ENCODE measurements around the gene ICOSLG.
"Not testable (repeated sequence)": the region's sequence is repeated elsewhere in the genome, so short reads cannot be mapped to it uniquely, and the experiment has no call there.

The ICOSLG gene

GRCh38 chr21:44225605-44226004, 15.1 kb downstream of the ICOSLG start:
- DNase-seq (ENCODE audit: low read depth): not testable (repeated sequence)

DNA sequence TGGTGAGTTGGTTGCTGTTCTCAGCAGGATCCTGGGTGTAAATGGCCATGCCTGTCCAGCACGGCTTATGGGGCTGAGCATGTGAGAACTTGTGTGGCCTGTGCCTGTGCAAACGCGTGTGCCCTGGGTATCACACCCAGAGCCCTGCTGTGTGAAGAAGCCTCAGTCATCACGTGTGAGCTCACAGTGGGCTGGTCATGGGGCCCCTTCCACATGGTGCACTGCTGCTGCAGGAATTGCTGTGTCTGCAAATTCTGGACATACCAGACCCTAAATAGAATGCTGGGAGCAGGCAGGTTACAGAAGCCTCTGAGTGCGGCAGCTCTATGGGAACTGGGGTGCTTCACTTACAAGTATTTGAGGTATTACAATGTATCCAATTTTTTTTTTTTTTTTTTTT, 17.4 kb downstream of the ICOSLG start:
- DNase-seq (ENCODE audit: low read depth): not testable (repeated sequence)

DNA sequence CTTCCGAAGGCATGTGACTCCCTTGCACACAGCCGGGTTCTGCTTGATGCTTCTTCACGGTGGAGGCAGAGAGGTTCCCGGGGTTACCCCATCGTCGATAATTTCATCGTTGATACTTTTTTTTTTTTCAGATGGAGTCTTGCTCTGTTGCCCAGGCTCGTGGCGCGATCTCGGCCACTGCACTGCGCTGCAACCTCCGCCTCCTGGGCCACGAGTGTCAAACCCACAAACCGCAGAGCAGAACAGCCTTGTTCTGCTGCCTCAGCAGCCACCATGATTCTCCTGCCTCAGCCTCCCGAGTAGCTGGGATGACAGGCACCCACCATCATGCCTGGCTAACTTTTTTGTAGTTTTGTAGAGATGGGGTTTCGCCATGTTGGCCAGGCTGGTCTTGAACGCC, 20.1 kb downstream of the ICOSLG start:
- not testable (repeated sequence) for DNase-seq (ENCODE audit: low read depth)

GRCh38 chr21:44218461-44218860, 22.3 kb downstream of the ICOSLG start:
- DNase-seq (ENCODE audit: low read depth): not testable (repeated sequence)

- not testable (repeated sequence) for DNase-seq (ENCODE audit: low read depth)
Observed at GRCh38 chr21:44211978-44212377, 28.8 kb downstream of the ICOSLG start.

- not testable (repeated sequence) for DNase-seq (ENCODE audit: low read depth)
Observed at GRCh38 chr21:44211574-44211973, 29.2 kb downstream of the ICOSLG start.

DNA sequence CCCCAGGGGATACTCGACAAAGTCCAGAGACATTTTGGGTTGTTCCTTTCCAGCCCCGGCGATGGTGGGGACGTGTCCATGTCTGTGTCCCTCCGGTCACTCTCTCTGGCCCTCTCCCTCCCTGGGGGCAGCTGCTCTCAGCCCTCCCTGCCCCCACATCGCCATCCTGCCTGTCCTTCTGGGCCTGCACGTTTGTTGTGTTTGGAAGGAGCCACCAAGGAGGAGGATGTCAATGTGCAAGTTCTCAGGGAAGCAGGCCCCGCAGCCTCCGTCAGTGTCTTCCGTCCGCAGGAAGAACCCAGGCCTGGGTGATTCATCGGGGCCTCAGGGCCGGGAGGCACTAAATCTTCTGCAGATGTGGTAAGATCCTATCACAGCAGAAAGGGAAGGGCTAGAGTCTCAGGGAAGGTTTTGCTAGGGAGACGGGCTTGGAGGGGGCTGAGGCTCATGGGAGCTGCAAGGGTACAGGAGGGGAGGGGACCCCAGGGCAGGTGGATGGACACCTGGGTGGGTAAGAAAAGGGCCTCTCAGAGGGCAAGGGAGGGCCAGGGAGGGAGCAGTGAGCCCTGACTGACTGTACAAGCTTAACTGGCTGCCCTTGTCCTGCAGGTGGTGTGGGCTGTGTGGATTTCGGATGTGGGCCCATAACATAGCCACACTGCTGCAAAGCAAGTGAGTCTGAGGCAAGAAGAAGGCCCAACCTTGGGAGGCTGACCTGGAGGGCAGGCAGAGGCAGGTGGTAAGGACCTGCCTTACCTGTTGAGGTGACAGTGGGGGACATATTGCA, 32.7 kb downstream of the ICOSLG start:
- DNase-seq (ENCODE audit: low read depth): not testable (repeated sequence)

DNA sequence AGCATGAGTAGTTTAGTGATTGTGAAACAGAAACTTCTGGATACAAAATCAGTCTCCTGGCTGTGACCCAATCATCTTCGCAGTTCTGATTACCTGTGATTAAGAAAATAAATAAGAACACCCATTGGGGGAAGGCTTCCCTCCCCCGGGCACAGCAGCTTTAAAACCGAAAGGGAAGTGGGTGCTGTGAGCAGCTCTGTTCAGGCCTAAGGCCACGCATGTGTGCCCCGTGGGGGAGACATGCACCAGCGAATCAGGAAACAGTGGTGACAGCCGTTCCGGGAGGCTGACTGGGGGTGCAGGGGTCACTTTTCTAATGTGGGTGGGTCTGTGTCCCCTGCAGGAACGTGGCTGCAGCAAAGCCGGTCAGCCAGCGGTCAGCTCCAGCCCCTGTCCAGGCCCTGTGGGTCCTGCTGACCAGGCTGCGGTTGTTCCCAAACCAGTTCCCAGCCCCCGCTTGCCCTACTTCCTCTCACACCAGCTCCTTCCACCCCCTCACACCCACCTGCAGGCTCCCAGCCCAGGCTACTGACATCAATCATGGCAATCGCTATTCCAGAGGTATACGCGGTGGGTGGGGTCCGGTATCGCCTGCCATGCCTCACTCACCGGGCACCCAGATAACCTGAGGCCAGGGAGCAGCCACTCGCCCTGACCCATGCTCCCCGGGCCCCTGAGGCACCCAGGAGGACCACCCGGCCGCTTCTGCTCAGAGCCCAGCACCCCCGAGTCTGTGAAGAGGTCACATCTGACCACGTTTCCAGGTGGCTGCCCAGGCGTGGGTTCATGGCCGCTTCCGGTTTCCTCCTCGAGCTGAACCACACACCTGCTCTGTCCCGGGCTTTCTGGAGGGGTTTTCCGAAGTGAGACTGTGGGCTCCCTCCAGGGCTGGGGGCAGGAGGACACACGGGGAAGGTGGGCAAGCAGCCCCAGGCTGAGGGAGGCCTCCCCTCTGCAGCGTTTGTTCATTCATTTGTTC, 33.8 kb downstream of the ICOSLG start:
- not testable (repeated sequence) for DNase-seq (ENCODE audit: low read depth)

DNA sequence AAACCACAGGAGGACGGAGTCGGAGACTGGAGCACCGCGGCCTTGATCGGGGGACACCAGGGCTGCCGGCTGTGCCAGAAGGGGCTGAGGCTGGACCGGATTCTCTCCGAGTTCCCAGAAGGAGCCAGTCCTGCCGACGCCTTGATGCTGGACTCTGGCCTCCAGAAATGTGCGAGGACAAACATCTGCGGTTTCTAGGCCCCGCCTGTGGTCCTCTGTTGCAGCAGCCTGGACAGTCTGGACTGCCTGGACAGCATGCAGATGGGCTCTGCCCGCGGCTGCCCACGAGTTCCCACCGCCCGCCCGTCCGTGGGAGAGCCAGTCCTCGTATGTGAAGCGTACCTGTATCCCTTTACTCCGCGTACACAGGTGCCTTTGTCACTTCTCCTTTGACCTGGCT, 34.6 kb downstream of the ICOSLG start:
- not testable (repeated sequence) for DNase-seq (ENCODE audit: low read depth)

- DNase-seq (ENCODE audit: low read depth): not testable (repeated sequence)
Observed at GRCh38 chr21:44202590-44203299, 38.0 kb downstream of the ICOSLG start.

DNA sequence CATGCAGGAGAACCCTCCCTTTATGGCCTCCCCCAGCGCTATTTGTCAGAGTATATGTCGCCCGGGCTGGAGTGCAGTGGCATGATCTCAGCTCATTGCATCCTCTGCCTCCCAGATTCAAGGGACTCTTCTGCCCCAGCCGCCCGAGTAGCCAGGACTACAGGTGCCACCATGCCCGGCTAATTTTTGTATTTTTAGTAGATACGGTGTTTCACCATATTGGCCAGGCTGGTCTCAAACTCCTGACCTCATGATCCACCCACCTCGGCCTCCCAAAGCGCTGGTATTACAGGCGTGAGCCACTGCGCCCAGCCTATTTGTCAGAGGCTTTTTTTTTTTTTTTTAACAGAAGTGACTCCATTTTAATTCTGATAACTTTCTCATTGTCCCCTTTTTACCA, 40.7 kb downstream of the ICOSLG start:
- DNase-seq (ENCODE audit: low read depth): not testable (repeated sequence)

DNA sequence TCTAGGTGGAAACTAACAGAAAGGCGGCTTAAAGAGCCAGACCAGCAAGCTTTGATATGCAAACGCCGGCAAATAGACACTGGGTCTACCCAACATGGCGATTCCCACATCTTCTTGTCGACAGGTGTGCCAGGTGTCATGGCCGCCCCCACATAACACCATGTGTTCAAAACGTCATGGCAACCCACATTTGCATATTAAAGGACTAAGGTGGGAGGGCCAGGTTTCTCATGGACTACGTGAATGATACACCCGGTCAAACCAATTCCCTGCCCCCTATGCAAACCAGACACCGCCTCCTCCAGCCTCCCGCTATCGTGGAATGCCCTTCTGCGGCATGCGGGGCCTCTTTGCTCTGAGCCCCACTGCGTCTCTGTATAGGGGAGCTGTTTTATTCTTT, 41.3 kb downstream of the ICOSLG start:
- no peak for DNase-seq (ENCODE audit: low read depth)

DNA sequence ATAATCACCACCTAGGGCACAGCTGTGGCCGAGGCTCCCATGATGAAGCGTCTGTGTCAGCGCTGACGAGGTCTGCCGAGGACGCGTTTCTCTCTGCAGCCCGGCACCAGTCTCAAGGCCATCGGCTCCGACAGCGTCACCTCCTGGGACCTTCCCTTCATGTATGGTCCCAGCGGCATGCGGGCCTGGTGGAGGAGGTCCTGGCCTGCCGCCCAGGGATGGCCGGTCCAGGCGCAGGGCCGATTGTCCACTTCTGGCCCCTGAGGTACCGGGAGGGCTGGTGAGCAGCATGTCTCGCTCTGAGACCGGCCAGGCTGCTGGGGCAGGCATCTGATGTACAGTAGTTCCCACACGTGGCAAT, 43.6 kb downstream of the ICOSLG start:
- not testable (repeated sequence) for DNase-seq (ENCODE audit: low read depth)

- peak; percentile 29 for DNase-seq (ENCODE audit: low read depth)
Observed at GRCh38 chr21:44196212-44197155, 44.3 kb downstream of the ICOSLG start.

DNA sequence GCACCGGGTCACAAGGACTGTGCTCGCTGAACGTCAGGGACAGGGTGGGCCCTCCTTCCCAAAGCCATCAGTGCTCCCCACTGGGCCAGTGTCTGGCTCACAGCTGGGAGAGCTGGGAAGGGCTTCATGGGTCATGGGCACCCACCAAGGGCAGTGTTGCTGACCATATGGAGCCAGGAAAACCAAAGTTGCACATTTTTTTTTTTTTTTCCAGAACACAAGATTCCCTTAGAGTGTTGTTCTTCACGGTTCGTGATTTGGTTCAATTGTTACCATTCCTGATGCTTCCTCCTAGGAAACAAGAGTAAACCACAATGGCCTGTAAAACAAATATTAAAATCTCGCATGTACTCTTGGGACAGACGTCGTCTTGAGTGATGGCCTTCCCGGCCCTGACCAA, 45.9 kb downstream of the ICOSLG start:
- not testable (repeated sequence) for DNase-seq (ENCODE audit: low read depth)

GRCh38 chr21:44194451-44194850, 46.3 kb downstream of the ICOSLG start:
- not testable (repeated sequence) for DNase-seq (ENCODE audit: low read depth)

- not testable (repeated sequence) for DNase-seq (ENCODE audit: low read depth)
Observed at GRCh38 chr21:44193108-44193507, 47.6 kb downstream of the ICOSLG start.

- DNase-seq (ENCODE audit: low read depth): not testable (repeated sequence)
Observed at GRCh38 chr21:44190349-44191271, 50.1 kb downstream of the ICOSLG start.

- not testable (repeated sequence) for DNase-seq (ENCODE audit: low read depth)
Observed at GRCh38 chr21:44184862-44185261, 55.9 kb downstream of the ICOSLG start.

- not testable (repeated sequence) for DNase-seq (ENCODE audit: low read depth)
Observed at GRCh38 chr21:44182202-44182601, 58.5 kb downstream of the ICOSLG start.
